ENCODE data around the gene TUBB6. TPM values are rescaled to one million over a fixed set of nuclear protein-coding genes. Genes with fewer than 3 reads are reported as not detected.

TUBB6 gene
- total RNA-seq, 3 donors from 2014 or later (not counting 1 experiment from before 2014, with no cell fraction given), result 0.97 to 3.2 (median 2.8) TPM

DNA sequence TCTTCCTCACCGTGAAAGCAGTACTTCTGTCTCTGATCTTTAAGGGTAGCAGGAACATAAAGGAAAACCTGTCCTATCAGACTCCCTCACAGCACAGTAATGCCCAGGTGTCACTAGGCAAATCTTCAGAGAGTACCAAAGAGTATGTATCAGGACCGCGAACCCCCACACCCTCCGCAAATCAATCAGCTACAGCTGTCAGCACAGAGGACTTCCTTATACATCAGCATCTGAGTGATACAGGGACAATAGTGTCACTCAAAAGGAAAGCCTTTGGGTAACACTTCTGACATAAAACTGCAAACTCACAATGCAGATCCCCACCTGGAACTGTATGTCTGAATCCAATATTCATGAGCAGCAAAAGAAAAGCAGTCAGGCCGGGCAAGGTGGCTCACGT lies 66.4 kb downstream of the TUBB6 start:
- peaks cover 32 to 42% of the 10 kb centered on the region in 2 donors for H3K4me1 Mint-ChIP-seq
- H3K27ac Mint-ChIP-seq, result peak overlapping the region in 1 of 2 donors; percentile 58
- H3K27me3 ChIP-seq (ENCODE audit: control insufficient read depth, insufficient read depth, low read length), result no peaks in the 10 kb centered on the region
- H3K4me3 Mint-ChIP-seq, result peak overlapping the region; percentile 57
- H3K36me3 ChIP-seq (ENCODE audit: control insufficient read depth, insufficient read depth, low read length), result no peaks in the 10 kb centered on the region
- intact Hi-C loops (cut with micrococcal nuclease), result loop anchor here (10.0 kb wide), 1 partner anchor 390 kb away; the partner anchor contains the start of gene IMPA2
- TF ChIP-seq, protein P1, sequence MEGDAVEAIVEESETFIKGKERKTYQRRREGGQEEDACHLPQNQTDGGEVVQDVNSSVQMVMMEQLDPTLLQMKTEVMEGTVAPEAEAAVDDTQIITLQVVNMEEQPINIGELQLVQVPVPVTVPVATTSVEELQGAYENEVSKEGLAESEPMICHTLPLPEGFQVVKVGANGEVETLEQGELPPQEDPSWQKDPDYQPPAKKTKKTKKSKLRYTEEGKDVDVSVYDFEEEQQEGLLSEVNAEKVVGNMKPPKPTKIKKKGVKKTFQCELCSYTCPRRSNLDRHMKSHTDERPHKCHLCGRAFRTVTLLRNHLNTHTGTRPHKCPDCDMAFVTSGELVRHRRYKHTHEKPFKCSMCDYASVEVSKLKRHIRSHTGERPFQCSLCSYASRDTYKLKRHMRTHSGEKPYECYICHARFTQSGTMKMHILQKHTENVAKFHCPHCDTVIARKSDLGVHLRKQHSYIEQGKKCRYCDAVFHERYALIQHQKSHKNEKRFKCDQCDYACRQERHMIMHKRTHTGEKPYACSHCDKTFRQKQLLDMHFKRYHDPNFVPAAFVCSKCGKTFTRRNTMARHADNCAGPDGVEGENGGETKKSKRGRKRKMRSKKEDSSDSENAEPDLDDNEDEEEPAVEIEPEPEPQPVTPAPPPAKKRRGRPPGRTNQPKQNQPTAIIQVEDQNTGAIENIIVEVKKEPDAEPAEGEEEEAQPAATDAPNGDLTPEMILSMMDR (IDR thresholded peaks at IDR 0.05), result no peak
- no peak overlapping the region for H3K27ac ChIP-seq (ENCODE audit: low read length)
- WGBS (ENCODE audit: insufficient coverage), result 94% methylated on average over 6 of the region's 6 CpGs
- no peak overlapping the region for H3K4me3 ChIP-seq (ENCODE audit: low read length)
- H3K9me3 Mint-ChIP-seq, result no peaks in the 10 kb centered on the region
- peaks cover 23% of the 10 kb centered on the region for H3K4me1 ChIP-seq (ENCODE audit: control insufficient read depth, insufficient read depth, low read length)
- H3K27me3 Mint-ChIP-seq (ENCODE audit: low read depth in 2 of 2), result peaks cover 0 to 10% of the 10 kb centered on the region in 2 donors
- no peaks in the 10 kb centered on the region for H3K36me3 Mint-ChIP-seq
- no peak for ATAC-seq
- H3K9me3 ChIP-seq (ENCODE audit: control insufficient read depth, insufficient read depth, low read length), result no peaks in the 10 kb centered on the region
- no peak for DNase-seq

Other genes starting within 250 kb of the TUBB6 start
- not detected for gene ANKRD62, start 214.4 kb upstream of the TUBB6 start, total RNA-seq
- not detected for gene CIDEA, start 53.9 kb upstream of the TUBB6 start, total RNA-seq
- 10 to 100 TPM; 31.9 to 36.4 (median 35.9) TPM for gene AFG3L2, start 69.0 kb downstream of the TUBB6 start, total RNA-seq
- gene PRELID3A, start 99.7 kb downstream of the TUBB6 start, total RNA-seq, result not detected

Data from natural killer cell (primary cell).